H9 (cell line): ENCODE measurements around the gene SPTSSB. TPM values are rescaled to one million over a fixed set of nuclear protein-coding genes. Genes with fewer than 3 reads are reported as not detected.

Experiments
- DNase-seq: peaks from one replicate; pipeline ENCODE4 v3.0.0-alpha.2; 2017
- H2AFZ ChIP-seq: one replicate; pipeline ENCODE4 v1.6.1; 2013; ENCODE audit warnings: mild to moderate bottlenecking, low read length, control low read depth, moderate library complexity
- H2AK5ac ChIP-seq: 2 replicates; pipeline ENCODE4 v1.6.1; 2013; ENCODE audit warnings: low read length, control low read depth, mixed read lengths; ENCODE audit not compliant: insufficient read length
- H2BK120ac ChIP-seq: one replicate; pipeline ENCODE4 v1.6.1; 2013; ENCODE audit warnings: low read depth, mild to moderate bottlenecking, low read length, control low read depth, inconsistent platforms; ENCODE audit not compliant: poor library complexity, severe bottlenecking
- H2BK12ac ChIP-seq: 2 replicates; pipeline ENCODE4 v1.6.1; 2013; ENCODE audit warnings: low read length, control low read depth, mixed read lengths, low read depth; ENCODE audit not compliant: insufficient read length
- H2BK15ac ChIP-seq: 2 replicates; pipeline ENCODE4 v1.6.1; 2013; ENCODE audit warnings: low read depth, low read length, control low read depth
- H2BK20ac ChIP-seq: one replicate; pipeline ENCODE4 v1.6.1; 2013; ENCODE audit warnings: low read depth, mild to moderate bottlenecking, low read length, control low read depth, inconsistent platforms; ENCODE audit not compliant: poor library complexity, severe bottlenecking
- H2BK5ac ChIP-seq: 2 replicates; pipeline ENCODE4 v1.6.1; 2013; ENCODE audit warnings: low read length, control low read depth, mixed read lengths; ENCODE audit not compliant: insufficient read length
- H3K14ac ChIP-seq: 2 replicates; pipeline ENCODE4 v1.6.1; 2013; ENCODE audit warnings: low read length, control low read depth; ENCODE audit not compliant: insufficient read depth
- H3K18ac ChIP-seq: 2 replicates; pipeline ENCODE4 v1.6.1; 2013; ENCODE audit warnings: low read depth, mild to moderate bottlenecking, mixed read lengths, low read length, control low read depth; ENCODE audit not compliant: insufficient read length
- H3K23ac ChIP-seq: 2 replicates; pipeline ENCODE4 v1.6.1; 2013; ENCODE audit warnings: low read length, control low read depth, mixed read lengths, low read depth; ENCODE audit not compliant: insufficient read length
- H3K23me2 ChIP-seq: 2 replicates; pipeline ENCODE4 v1.6.1; 2013; ENCODE audit warnings: low read depth, mild to moderate bottlenecking, mixed read lengths, low read length, control low read depth; ENCODE audit not compliant: insufficient read length, poor library complexity, severe bottlenecking
- H3K27ac ChIP-seq: 2 replicates; pipeline ENCODE4 v1.5.1; 2013; ENCODE audit warnings: low read length, control low read depth, mixed read lengths, low read depth; ENCODE audit not compliant: insufficient read length
- H3K27me3 ChIP-seq: 2 replicates; pipeline ENCODE4 v1.6.1; 2013; ENCODE audit warnings: low read length, control low read depth, inconsistent platforms; ENCODE audit not compliant: insufficient read depth
- H3K4ac ChIP-seq: 2 replicates; pipeline ENCODE4 v1.6.1; 2013; ENCODE audit warnings: low read depth, mild to moderate bottlenecking, control low read depth, inconsistent platforms, low read length, moderate library complexity
- H3K4me1 ChIP-seq: 2 replicates; pipeline ENCODE4 v1.6.1; 2013; ENCODE audit warnings: low read length, control low read depth, inconsistent platforms; ENCODE audit not compliant: insufficient read depth
- H3K4me2 ChIP-seq: 2 replicates; pipeline ENCODE4 v1.6.1; 2013; ENCODE audit warnings: low read length, control low read depth, mixed read lengths; ENCODE audit not compliant: insufficient read length, insufficient read depth
- H3K56ac ChIP-seq: 2 replicates; pipeline ENCODE4 v1.6.1; 2013; ENCODE audit warnings: low read depth, mild to moderate bottlenecking, mixed read lengths, low read length, control low read depth; ENCODE audit not compliant: insufficient read length
- H3K79me1 ChIP-seq: 2 replicates; pipeline ENCODE4 v1.6.1; 2013; ENCODE audit warnings: low read depth, mild to moderate bottlenecking, moderate library complexity, low read length, control low read depth, inconsistent platforms; ENCODE audit not compliant: insufficient read depth, poor library complexity, severe bottlenecking
- H3K79me2 ChIP-seq: 2 replicates; pipeline ENCODE4 v1.6.1; 2013; ENCODE audit warnings: low read length, control low read depth, inconsistent platforms; ENCODE audit not compliant: insufficient read depth
- H3K9ac ChIP-seq: 2 replicates; pipeline ENCODE4 v1.6.1; 2013; ENCODE audit warnings: low read length, control low read depth, mixed read lengths; ENCODE audit not compliant: insufficient read length; ENCODE audit errors: extremely low read depth
- H3K9me3 ChIP-seq: one replicate; pipeline ENCODE4 v1.6.1; 2013; ENCODE audit warnings: low read depth, low read length, inconsistent platforms; ENCODE audit not compliant: control insufficient read depth
- H3T11ph ChIP-seq: one replicate; pipeline ENCODE4 v1.6.1; 2013; ENCODE audit warnings: mild to moderate bottlenecking, low read length, control low read depth, inconsistent platforms
- H4K20me1 ChIP-seq: one replicate; pipeline ENCODE4 v1.6.1; 2013; ENCODE audit not compliant: control insufficient read depth, insufficient read length, insufficient read depth
- H4K5ac ChIP-seq: 2 replicates; pipeline ENCODE4 v1.6.1; 2013; ENCODE audit warnings: low read depth, mild to moderate bottlenecking, mixed read lengths, low read length, control low read depth; ENCODE audit not compliant: insufficient read length
- H4K8ac ChIP-seq: replicated peaks from 2 replicates; pipeline ENCODE4 v1.6.1; 2013; ENCODE audit warnings: low read length, control low read depth, mixed read lengths, low read depth; ENCODE audit not compliant: insufficient read length
- H4K91ac ChIP-seq: 2 replicates; pipeline ENCODE4 v1.6.1; 2013; ENCODE audit warnings: low read depth, mild to moderate bottlenecking, moderate library complexity, mixed read lengths, low read length, control low read depth; ENCODE audit not compliant: insufficient read length
- H3K27ac Mint-ChIP-seq, 3 experiments: 2 replicates in 2 of 3; 3 replicates in 1 of 3; pipeline ENCODE4 v1.8.0; 2020 to 2021; ENCODE audit warnings: mixed read lengths in 3 of 3, mild to moderate bottlenecking in 1 of 3, moderate library complexity in 1 of 3
- H3K27me3 Mint-ChIP-seq: 2 replicates; pipeline ENCODE4 v1.8.0; 2021; ENCODE audit warnings: low read depth, mild to moderate bottlenecking, moderate library complexity, mixed read lengths
- H3K36me3 Mint-ChIP-seq, 3 experiments: 2 replicates in 2 of 3; 3 replicates in 1 of 3; pipeline ENCODE4 v1.8.0; 2020 to 2021; ENCODE audit warnings: low read depth in 3 of 3, mixed read lengths in 3 of 3; ENCODE audit not compliant: insufficient read depth in 1 of 3
- H3K4me1 Mint-ChIP-seq, 2 experiments: 2 replicates each; pipeline ENCODE4 v1.8.0; 2020; ENCODE audit warnings: mixed read lengths in 2 of 2
- H3K4me3 Mint-ChIP-seq, 2 experiments: 2 replicates in 1 of 2; 3 replicates in 1 of 2; pipeline ENCODE4 v1.8.0; 2020 to 2021; ENCODE audit warnings: mild to moderate bottlenecking in 2 of 2, mixed read lengths in 2 of 2, moderate library complexity in 1 of 2
- H3K9me3 Mint-ChIP-seq, 2 experiments: 2 replicates in 1 of 2; 3 replicates in 1 of 2; pipeline ENCODE4 v1.8.0; 2020; ENCODE audit warnings: mild to moderate bottlenecking in 2 of 2, mixed read lengths in 2 of 2, moderate library complexity in 1 of 2
- CTCF ChIP-seq: fragments of 200-600 bp; sonication (generic); conservative IDR thresholded peaks from 3 replicates; pipeline ENCODE4 v1.8.0; 2021; ENCODE audit warnings: antibody characterized with exemption, mild to moderate bottlenecking
- total RNA-seq: library from RNA; stranded (reverse); gene quantifications from 2 replicates; pipeline ENCODE4 v1.2.1, GENCODE V29; 2021

SPTSSB gene
- total RNA-seq, 1 experiment from 2014 or later: 3.5 TPM

- no peak overlapping the region for H4K5ac ChIP-seq
- no peak overlapping the region for H3K23ac ChIP-seq
- H4K20me1 ChIP-seq: no peaks in the 10 kb centered on the region
- DNase-seq: no peak
- peaks cover 0 to 9% (median 0%) of the 10 kb centered on the region in 3 experiments; a peak in 2 of 7 replicates for H3K36me3 Mint-ChIP-seq
- H3K9me3 Mint-ChIP-seq: peaks cover 3 to 4% of the 10 kb centered on the region in 2 experiments; a peak in 3 of 5 replicates
- no peak for TF ChIP-seq CTCF
- H2BK120ac ChIP-seq: no peak overlapping the region
- H3K27ac ChIP-seq: no peak overlapping the region
- H3K4me2 ChIP-seq: no peak overlapping the region
- H3K4ac ChIP-seq: no peak overlapping the region
- no peak overlapping the region for H3K4me3 Mint-ChIP-seq
- no peak overlapping the region for H2BK5ac ChIP-seq
- no peaks in the 10 kb centered on the region for H3K9me3 ChIP-seq
- no peak overlapping the region for H3T11ph ChIP-seq
- no peak overlapping the region for H4K8ac ChIP-seq
- H2AK5ac ChIP-seq: no peak overlapping the region
- no peak overlapping the region for H3K9ac ChIP-seq
- H3K4me1 ChIP-seq: no peaks in the 10 kb centered on the region
- no peaks in the 10 kb centered on the region for H3K4me1 Mint-ChIP-seq
- no peaks in the 10 kb centered on the region for H3K27me3 Mint-ChIP-seq
- no peak overlapping the region for H3K27ac Mint-ChIP-seq
- H4K91ac ChIP-seq: no peak overlapping the region
- H2BK20ac ChIP-seq: no peak overlapping the region
- no peak overlapping the region for H3K18ac ChIP-seq
- H2BK15ac ChIP-seq: no peak overlapping the region
- no peaks in the 10 kb centered on the region for H3K79me1 ChIP-seq
- no peaks in the 10 kb centered on the region for H3K27me3 ChIP-seq
- no peak overlapping the region for H2AFZ ChIP-seq
- H3K14ac ChIP-seq: no peak overlapping the region
- H3K23me2 ChIP-seq: no peaks in the 10 kb centered on the region
- no peak overlapping the region for H3K56ac ChIP-seq
- no peak overlapping the region for H2BK12ac ChIP-seq
- H3K79me2 ChIP-seq: no peaks in the 10 kb centered on the region
Observed at GRCh38 chr3:161393310-161393709, 22.0 kb upstream of the SPTSSB start.
